K562 (cell line): ENCODE measurements around the gene QPRT. TPM values are rescaled to one million over a fixed set of nuclear protein-coding genes. Genes with fewer than 3 reads are reported as not detected.
A peak's percentile ranks its signal among the peaks of the same experiment; 100 is the strongest.

Experiments
- ATAC-seq: fragments of 200-7000 bp; cut with Tn5 transposase; 3 replicates; pipeline ENCODE4 v1.9.1; 2020; ENCODE audit warnings: moderate library complexity
- BruUV-seq: library from RNA; stranded (reverse); fragments of 400-500 nt; replicated peaks from 2 replicates; lab custom pipeline; 2021; lab: Mats Ljungman, UMichigan
- CTCF ChIA-PET: fragments of 300-600 bp; formaldehyde crosslinking; extraction: SDS; loops from one replicate; lab custom pipeline; 2021; ENCODE audit warnings: low intra/inter-chr PET ratio; lab: Yijun Ruan, JAX
- POLR2A ChIA-PET: fragments of 300-600, 350-650 bp; sonication (Branson Sonifier 250); formaldehyde crosslinking; extraction: SDS; loops from one replicate; lab custom pipeline; 2021; ENCODE audit warnings: antibody characterized with exemption, inconsistent platforms; lab: Yijun Ruan, JAX
- DNase-seq, 4 experiments: peaks; one replicate each; pipeline versions ENCODE4 v3.0.0 to v3.0.0-alpha.2; 2011 to 2018; ENCODE audit warnings: low spot score in 3 of 4, mixed read lengths in 3 of 4; ENCODE audit errors: extremely low read depth in 1 of 4
- FAIRE-seq: peaks from 2 replicates; lab custom pipeline; 2011; peaks lifted over from hg19 to GRCh38; lab: Jason Lieb, UNC
- H2AFZ ChIP-seq: 2 replicates; pipeline ENCODE4 v1.6.0; 2011; ENCODE audit warnings: low read depth, low read length, control low read depth, inconsistent platforms
- H3K27ac ChIP-seq: fragments of 200-600 bp; 3 replicates; pipeline ENCODE4 v1.8.0; 2011; ENCODE audit warnings: low read depth, mild to moderate bottlenecking, control low read depth, inconsistent platforms, low read length, moderate library complexity, mixed read lengths; ENCODE audit errors: extremely low read depth
- H3K27me3 ChIP-seq, 2 experiments: fragments of 300-600 bp in 1 of 2; 2 replicates in 1 of 2; 3 replicates in 1 of 2; pipeline versions ENCODE4 v1.6.0 to v1.8.0; 2011; ENCODE audit warnings: inconsistent platforms in 2 of 2, low read length in 2 of 2, mild to moderate bottlenecking in 1 of 2, mixed read lengths in 1 of 2, moderate library complexity in 1 of 2; ENCODE audit not compliant: control insufficient read depth in 2 of 2, insufficient read depth in 2 of 2
- H3K36me3 ChIP-seq: fragments of 300-600 bp; 3 replicates; pipeline ENCODE4 v1.8.0; 2011; ENCODE audit warnings: mild to moderate bottlenecking, low read length, inconsistent platforms; ENCODE audit not compliant: control insufficient read depth, insufficient read depth
- H3K4me1 ChIP-seq, 2 experiments: fragments of 200-600 bp in 1 of 2; replicated peaks in 1 of 2; 2 replicates in 1 of 2; 3 replicates in 1 of 2; pipeline versions ENCODE4 v1.5.1 to v1.8.0; 2011; ENCODE audit warnings: inconsistent platforms in 2 of 2, low read length in 2 of 2, mild to moderate bottlenecking in 1 of 2, mixed read lengths in 1 of 2, moderate library complexity in 1 of 2; ENCODE audit not compliant: control insufficient read depth in 2 of 2, insufficient read depth in 2 of 2
- H3K4me2 ChIP-seq: 2 replicates; pipeline ENCODE4 v1.6.1; 2011; ENCODE audit warnings: low read length, control low read depth, inconsistent platforms, mixed read lengths; ENCODE audit not compliant: insufficient read depth
- H3K4me3 ChIP-seq: fragments of 200-600 bp; sonication (generic), shearing (Covaris generic); 2 replicates; pipeline ENCODE4 v1.5.1; 2016; ENCODE audit warnings: control low read depth, inconsistent platforms
- H3K79me2 ChIP-seq: fragments of 200-600 bp; 3 replicates; pipeline ENCODE4 v1.8.0; 2011; ENCODE audit warnings: low read length, inconsistent platforms; ENCODE audit not compliant: control insufficient read depth, insufficient read depth
- H3K9ac ChIP-seq, 2 experiments: 2 replicates each; pipeline versions ENCODE4 v1.6.0 to v1.6.1; 2011; ENCODE audit warnings: low read depth in 2 of 2, low read length in 2 of 2, control low read depth in 1 of 2, inconsistent platforms in 1 of 2, mild to moderate bottlenecking in 1 of 2, mixed read lengths in 1 of 2; ENCODE audit not compliant: insufficient read depth in 1 of 2
- H3K9me1 ChIP-seq: one replicate; pipeline ENCODE4 v1.6.0; 2011; ENCODE audit warnings: inconsistent platforms, mild to moderate bottlenecking, low read length, moderate library complexity; ENCODE audit not compliant: control insufficient read depth, insufficient read depth
- H3K9me3 ChIP-seq: replicated peaks from 2 replicates; pipeline ENCODE4 v1.5.1; 2011; ENCODE audit warnings: low read depth, low read length, inconsistent platforms; ENCODE audit not compliant: control insufficient read depth, insufficient read depth
- H4K20me1 ChIP-seq: replicated peaks from 2 replicates; pipeline ENCODE4 v1.6.1; 2011; ENCODE audit warnings: low read length, inconsistent platforms, mixed read lengths; ENCODE audit not compliant: control insufficient read depth, insufficient read depth
- ARID2 ChIP-seq: fragments of 450-650 bp; IDR thresholded peaks from 2 replicates; pipeline ENCODE4 v1.6.1; 2017; ENCODE audit warnings: antibody characterized with exemption, mild to moderate bottlenecking
- CCNT2 ChIP-seq: IDR thresholded peaks from 2 replicates; pipeline ENCODE4 v1.6.1; 2011; ENCODE audit warnings: borderline replicate concordance, low read depth, mild to moderate bottlenecking, moderate library complexity, mixed read lengths, low read length; ENCODE audit not compliant: insufficient read length; ENCODE audit errors: extremely low read depth
- KDM1A ChIP-seq, 2 experiments: fragments of 450-650 bp; IDR thresholded peaks; 2 replicates each; pipeline ENCODE4 v1.6.1; 2016; ENCODE audit warnings: mild to moderate bottlenecking in 2 of 2
- NCOR1 ChIP-seq: fragments of 450-650 bp; IDR thresholded peaks from 2 replicates; pipeline ENCODE4 v1.6.1; 2016; ENCODE audit warnings: mild to moderate bottlenecking, moderate library complexity
- OTX1 ChIP-seq: fragments of 450-650 bp; formaldehyde crosslinking; IDR thresholded peaks from 2 replicates; pipeline ENCODE4 v1.4.0; 2022; ENCODE audit warnings: mild to moderate bottlenecking
- PHTF2 ChIP-seq: fragments of 250-450 bp; sonication (Bioruptor Pico); IDR thresholded peaks from 2 replicates; pipeline ENCODE4 v1.5.0; 2021; ENCODE audit warnings: mild to moderate bottlenecking
- POLR2AphosphoS2 ChIP-seq: IDR thresholded peaks from 2 replicates; pipeline ENCODE4 v1.6.1; 2012; ENCODE audit warnings: low read length, improper control_type of control experiment
- POLR2G ChIP-seq: fragments of 200-400 bp; formaldehyde crosslinking; IDR thresholded peaks from 2 replicates; pipeline ENCODE4 v1.6.1; 2017; ENCODE audit warnings: low read depth, mild to moderate bottlenecking, antibody characterized with exemption, low read length, moderate library complexity
- RBFOX2 ChIP-seq: fragments of 200-400 bp; formaldehyde crosslinking; IDR thresholded peaks from 2 replicates; pipeline ENCODE4 v1.6.1; 2017; ENCODE audit warnings: low read depth, mild to moderate bottlenecking, low read length, moderate library complexity
- SMAD1 ChIP-seq: fragments of 150-350 bp; IDR thresholded peaks from 2 replicates; pipeline ENCODE4 v1.6.1; 2014; ENCODE audit warnings: low read length, low read depth; ENCODE audit not compliant: partially characterized antibody
- SUPT5H ChIP-seq: fragments of 450-650 bp; IDR thresholded peaks from 2 replicates; pipeline ENCODE4 v1.6.1; 2016
- THRAP3 ChIP-seq: fragments of 450-650 bp; IDR thresholded peaks from 2 replicates; pipeline ENCODE4 v1.6.1; 2016; ENCODE audit warnings: mild to moderate bottlenecking, inconsistent platforms, borderline replicate concordance
- ZNF146 ChIP-seq: IDR thresholded peaks from one replicate; pipeline ENCODE4 v1.6.1; 2018; ENCODE audit warnings: missing compliant biosample characterization; ENCODE audit not compliant: unreplicated experiment
- WGBS: fragments of 100-300 bp; shearing (Covaris generic); methylation state at CpG from one replicate; pipeline ENCODE4 v1.1.6; 2016; ENCODE audit warnings: low coverage, mixed read lengths; ENCODE audit not compliant: insufficient coverage; ENCODE audit errors: missing lambda C conversion rate; 5-methylcytosine and 5-hydroxymethylcytosine counted together
- in situ Hi-C: fragments of 300-500 bp; cut with MboI; formaldehyde crosslinking; loops from 4 replicates; pipeline ENCODE4 v1.15.0; 2018; ENCODE audit warnings: inconsistent platforms, mixed read lengths
- intact Hi-C: fragments of 100-400 bp; cut with micrococcal nuclease; formaldehyde crosslinking; loops from 2 replicates; pipeline ENCODE4 v1.14.2; 2022
- polyA plus RNA-seq, 8 experiments: library from polyadenylated mRNA; depleted of rRNA in 4 of 8; stranded (reverse) in 5 of 8; unstranded in 3 of 8; fragments of >200 nt; fragmentation: Nextera tagmentation in 2 of 8; fragmentation: Illumina TruSeq in 1 of 8; extraction: Ambion mirVana in 2 of 8; extraction: Trizol in 1 of 8; gene quantifications; 2 replicates each; pipeline versions ENCODE4 v1.2.1 to v1.2.3, GENCODE V29; 2011 to 2014; ENCODE audit warnings: inconsistent platforms in 1 of 8, missing spikeins in 1 of 8
- total RNA-seq, 7 experiments: library from RNA; depleted of rRNA in 6 of 7; stranded (reverse); fragments of >200 nt in 6 of 7; fragmentation: Illumina TruSeq in 2 of 7; extraction: Trizol in 2 of 7; gene quantifications; 2 replicates each; pipeline versions ENCODE4 v1.2.1 to v1.2.3, GENCODE V29; 2011 to 2021; ENCODE audit warnings: low replicate concordance in 1 of 7
- TF ChIP-seq, protein P1 (sequence below): sonication (generic); formaldehyde crosslinking; IDR thresholded peaks from 2 replicates; pipeline ENCODE4 v1.8.0; 2022; ENCODE audit warnings: mild to moderate bottlenecking, missing genetic modification reagents

Gene QPRT
- total and polyA plus RNA-seq, 9 of the 15 experiments (the other 6 are each of a cell fraction or from before 2014, with no cell fraction given): 7.7 to 112 (median 64.1) TPM

DNA sequence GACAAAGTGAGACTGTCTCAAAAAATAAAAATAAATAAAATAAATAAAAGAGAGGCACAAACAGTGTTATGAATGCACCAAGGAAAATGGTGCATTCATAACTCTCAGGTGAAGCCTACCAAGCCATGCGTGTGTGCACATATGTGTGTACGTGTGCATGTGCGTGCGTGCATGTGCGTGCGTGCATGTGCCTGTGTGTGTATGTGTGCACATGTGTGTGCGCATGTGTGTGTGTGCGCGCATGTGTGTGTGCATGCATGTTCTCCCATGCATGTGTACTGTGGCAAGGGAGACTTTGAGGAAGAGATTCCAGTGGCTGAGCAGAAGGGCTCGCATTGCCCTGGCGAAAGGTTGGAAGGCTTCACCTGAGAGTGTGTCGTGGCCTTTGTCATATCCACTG lies 11.2 kb upstream of the QPRT start:
- Histone ChIP-seq H2AFZ (no peak overlapping the region), H3K9ac (no peak overlapping the region), H3K4me3 (no peak overlapping the region), H4K20me1 (0 out of 2 replicates have a peak, but pooled peaks cover 3% of the 10 kb centered on the region), H3K9me1 (no peaks in the 10 kb centered on the region), H3K79me2 (peaks cover 86% of the 10 kb centered on the region), H3K27ac (no peak overlapping the region), H3K4me1 (peaks cover 19 to 39% of the 10 kb centered on the region in 2 experiments; a peak in 4 of 5 replicates), H3K36me3 (peaks cover 62% of the 10 kb centered on the region), H3K4me2 (peak overlapping the region; percentile 15; the same call in 1 of the 2 replicates), H3K9me3 (no peaks in the 10 kb centered on the region), H3K27me3 (no peaks in the 10 kb centered on the region)
- in situ Hi-C loops (no loop called here), intact Hi-C loops (no loop called here)
- ChIA-PET CTCF (no interaction called here), POLR2A (interaction anchor here (0.6 to 1.4 kb wide), 2 partner anchors 19 to 135 kb away, joined by 3 to 6 read pairs; no protein-coding TSS in a partner anchor)
- TF ChIP-seq, protein P1, sequence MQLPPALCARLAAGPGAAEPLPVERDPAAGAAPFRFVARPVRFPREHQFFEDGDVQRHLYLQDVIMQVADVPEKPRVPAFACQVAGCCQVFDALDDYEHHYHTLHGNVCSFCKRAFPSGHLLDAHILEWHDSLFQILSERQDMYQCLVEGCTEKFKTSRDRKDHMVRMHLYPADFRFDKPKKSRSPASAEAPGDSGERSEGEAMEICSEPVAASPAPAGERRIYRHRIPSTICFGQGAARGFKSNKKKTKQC (CRISPR knock-in tag): no peak
- TF ChIP-seq POLR2G (peak; percentile 66; the same call in 1 of the 2 replicates), ZNF146 (CRISPR knock-in tag) (no peak), SMAD1 (no peak), KDM1A (IDR thresholded peaks at IDR 0.05) (peak in 1 of 2 experiments; percentile 97; a peak in 2 of 4 replicates), RBFOX2 (peak; percentile 54), ARID2 (peak; percentile 73; the same call in 1 of the 2 replicates), POLR2AphosphoS2 (0 out of 2 replicates have a peak, but pooled peaks have one; percentile 49), SUPT5H (peak; percentile 67; the same call in 1 of the 2 replicates), NCOR1 (peak; percentile 30; the same call in 1 of the 2 replicates), PHTF2 (CRISPR knock-in tag) (peak; percentile 44; the same call in 1 of the 2 replicates), THRAP3 (no peak), CCNT2 (no peak), OTX1 (CRISPR knock-in tag) (peak; percentile 42; the same call in 1 of the 2 replicates)
- WGBS: 99% methylated on average over 12 of the region's 12 CpGs
- DNase-seq (no peak), FAIRE-seq (peak; percentile 23), ATAC-seq (no peak)
- no TSS peak for BruUV-seq
